HUES6 (cell line): Measurements from ENCODE around the gene PSENEN.

Experiments
- H3K27ac ChIP-seq: 2 replicates; pipeline ENCODE4 v1.7.0; 2013; ENCODE audit warnings: low read depth, mild to moderate bottlenecking, low read length, inconsistent platforms
- H3K27me3 ChIP-seq: 2 replicates; pipeline ENCODE4 v1.6.1; 2013; ENCODE audit warnings: low read length; ENCODE audit not compliant: control insufficient read depth, insufficient read depth
- H3K36me3 ChIP-seq: 2 replicates; pipeline ENCODE4 v1.6.1; 2013; ENCODE audit warnings: low read length; ENCODE audit not compliant: control insufficient read depth, insufficient read depth
- H3K4me1 ChIP-seq: 2 replicates; pipeline ENCODE4 v1.6.1; 2013; ENCODE audit warnings: low read length; ENCODE audit not compliant: control insufficient read depth, insufficient read depth
- H3K4me3 ChIP-seq: 2 replicates; pipeline ENCODE4 v1.5.1; 2013; ENCODE audit warnings: low read depth, low read length
- H3K9ac ChIP-seq: one replicate; pipeline ENCODE4 v1.6.1; 2013; ENCODE audit warnings: mild to moderate bottlenecking, low read length
- H3K9me3 ChIP-seq: 2 replicates; pipeline ENCODE4 v1.6.1; 2013; ENCODE audit warnings: low read depth, low read length; ENCODE audit not compliant: control insufficient read depth, insufficient read depth

The PSENEN gene

GRCh38 chr19:35736913-35737886 is 8.3 kb upstream of the PSENEN start:
- Histone ChIP-seq H3K27me3 (no peaks in the 10 kb centered on the region), H3K4me3 (no peak overlapping the region), H3K4me1 (no peaks in the 10 kb centered on the region), H3K9me3 (no peaks in the 10 kb centered on the region), H3K36me3 (peaks cover 61% of the 10 kb centered on the region), H3K27ac (no peak overlapping the region), H3K9ac (no peak overlapping the region)

- H3K36me3 ChIP-seq = peaks cover 53% of the 10 kb centered on the region
- H3K27ac ChIP-seq = no peak overlapping the region
- no peaks in the 10 kb centered on the region for H3K27me3 ChIP-seq
- H3K4me3 ChIP-seq = no peak overlapping the region
- H3K9me3 ChIP-seq = no peaks in the 10 kb centered on the region
- H3K4me1 ChIP-seq = no peaks in the 10 kb centered on the region
- H3K9ac ChIP-seq = no peak overlapping the region
Observed at GRCh38 chr19:35738021-35738886, 7.2 kb upstream of the PSENEN start.

GRCh38 chr19:35738887-35739229 is 6.6 kb upstream of the PSENEN start:
- Histone ChIP-seq H3K4me3 (no peak overlapping the region), H3K36me3 (peaks cover 47% of the 10 kb centered on the region), H3K4me1 (no peaks in the 10 kb centered on the region), H3K27ac (no peak overlapping the region), H3K27me3 (no peaks in the 10 kb centered on the region), H3K9ac (no peak overlapping the region), H3K9me3 (no peaks in the 10 kb centered on the region)

- peak overlapping the region; percentile 57 for H3K9ac ChIP-seq
- H3K27ac ChIP-seq = no peak overlapping the region
- peaks cover 41% of the 10 kb centered on the region for H3K36me3 ChIP-seq
- peaks cover 5% of the 10 kb centered on the region for H3K4me1 ChIP-seq
- peak overlapping the region; percentile 81 for H3K4me3 ChIP-seq
- H3K9me3 ChIP-seq = no peaks in the 10 kb centered on the region
- no peaks in the 10 kb centered on the region for H3K27me3 ChIP-seq
Observed at GRCh38 chr19:35739275-35740107, 6.0 kb upstream of the PSENEN start.

- H3K36me3 ChIP-seq = peaks cover 35% of the 10 kb centered on the region
- H3K9ac ChIP-seq = peak overlapping the region; percentile 57
- H3K27ac ChIP-seq = no peak overlapping the region
Observed at GRCh38 chr19:35740108-35740422, 5.4 kb upstream of the PSENEN start.

GRCh38 chr19:35740423-35741202 is 4.8 kb upstream of the PSENEN start:
- Histone ChIP-seq H3K27me3 (no peaks in the 10 kb centered on the region), H3K27ac (no peak overlapping the region; the same call in 1 of the 2 replicates), H3K4me3 (peak overlapping the region; percentile 81), H3K9me3 (no peaks in the 10 kb centered on the region), H3K36me3 (peaks cover 29% of the 10 kb centered on the region), H3K9ac (peak overlapping the region; percentile 61), H3K4me1 (peaks cover 6% of the 10 kb centered on the region)

More at GRCh38 chr19:35740108-35740422, 5.4 kb upstream of the PSENEN start:
- Histone ChIP-seq H3K4me3 (peak overlapping the region; percentile 81), H3K9me3 (no peaks in the 10 kb centered on the region), H3K27me3 (no peaks in the 10 kb centered on the region), H3K4me1 (peaks cover 6% of the 10 kb centered on the region)

- Histone ChIP-seq H3K27me3 (no peaks in the 10 kb centered on the region), H3K9ac (peak overlapping the region; percentile 61), H3K4me3 (peak overlapping the region; percentile 81), H3K9me3 (no peaks in the 10 kb centered on the region), H3K4me1 (peaks cover 7% of the 10 kb centered on the region), H3K36me3 (peaks cover 27% of the 10 kb centered on the region), H3K27ac (no peak overlapping the region; the same call in 1 of the 2 replicates)
Observed at GRCh38 chr19:35741203-35741515, 4.3 kb upstream of the PSENEN start.

- H3K27me3 ChIP-seq = no peaks in the 10 kb centered on the region
- H3K27ac ChIP-seq = no peak within 1 kb of the TSS
- H3K4me3 ChIP-seq = peak within 1 kb of the TSS; percentile 81
- H3K9ac ChIP-seq = no peak within 1 kb of the TSS
- H3K4me1 ChIP-seq = peaks cover 11% of the 10 kb centered on the region
- H3K9me3 ChIP-seq = no peaks in the 10 kb centered on the region
- peaks cover 18% of the 10 kb centered on the region for H3K36me3 ChIP-seq
Observed at GRCh38 chr19:35742121-35742724, 3.2 kb upstream of the PSENEN start, which contains the start of gene IGFLR1. Gene IGFLR1, minus strand, starts transcription at chr19:35742452. Its CDS starts 1,272 bp downstream, at chr19:35741180.

GRCh38 chr19:35743640-35744429 is 1.6 kb upstream of the PSENEN start:
- Histone ChIP-seq H3K36me3 (0 out of 2 replicates have a peak, but pooled peaks cover 3% of the 10 kb centered on the region), H3K4me3 (peak overlapping the region; percentile 93), H3K27me3 (no peaks in the 10 kb centered on the region), H3K27ac (no peak overlapping the region), H3K9ac (peak overlapping the region; percentile 4), H3K9me3 (no peaks in the 10 kb centered on the region), H3K4me1 (peaks cover 11% of the 10 kb centered on the region)
